NCI-H82 treated with DMSO at 0.1 percent for 48 hours (cell line): ENCODE results near the gene NEU4.
"Not testable (repeated sequence)": the region's sequence is repeated elsewhere in the genome, so short reads cannot be mapped to it uniquely, and the experiment has no call there.

Experiments used
- DNase-seq: peaks from one replicate; lab custom pipeline; 2025; ENCODE audit not compliant: unreplicated experiment; lab: John Stamatoyannopoulos, UW

NEU4 gene

DNA sequence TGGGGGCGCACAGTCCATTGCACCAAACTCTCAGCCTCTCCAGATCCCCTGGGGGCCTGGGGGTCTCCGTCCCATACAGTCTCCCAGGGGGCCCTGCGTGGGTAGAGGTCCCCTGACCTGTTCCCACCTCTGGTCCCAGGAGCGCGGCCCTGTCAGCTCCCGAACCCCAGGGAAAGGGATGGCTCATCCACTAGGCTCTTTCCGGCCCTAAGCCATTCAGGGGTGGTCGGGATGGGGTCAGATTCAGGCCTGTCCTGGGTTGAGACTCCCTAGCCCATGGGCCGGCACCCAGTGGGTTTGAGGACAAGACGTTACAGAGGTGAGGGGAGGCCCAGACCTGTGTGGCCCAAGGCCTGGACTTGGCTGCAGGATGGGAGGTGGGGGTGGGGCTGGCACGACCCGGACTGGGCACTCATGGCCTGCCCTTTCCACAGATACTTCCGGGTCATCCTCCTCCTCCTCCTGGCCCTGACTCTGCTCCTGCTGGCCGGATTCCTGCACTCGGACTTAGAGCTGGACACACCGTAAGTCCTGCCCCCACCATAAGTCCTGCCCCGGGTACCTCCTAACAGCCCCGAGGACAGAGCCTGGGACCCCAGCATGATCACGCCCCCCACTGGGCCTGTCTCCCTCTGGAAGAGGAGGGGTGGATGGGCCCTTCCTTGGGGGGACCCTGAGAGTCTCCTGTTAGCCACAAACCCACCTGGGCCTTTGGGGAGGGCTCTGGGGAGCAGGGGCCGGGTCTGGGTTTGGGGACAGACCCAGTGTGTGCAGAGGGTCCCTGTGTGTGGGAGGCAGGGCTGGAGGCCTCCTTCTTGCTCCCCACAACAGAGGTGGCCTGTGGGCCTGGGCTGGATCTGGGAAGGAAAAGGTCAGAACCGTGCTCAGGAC lies 10.1 kb upstream of the NEU4 start:
- DNase-seq: no peak

- DNase-seq: no peak
Measured at GRCh38 chr2:241799522-241800197, 9.3 kb upstream of the NEU4 start.

GRCh38 chr2:241800198-241800903 lies 8.6 kb upstream of the NEU4 start:
- DNase-seq: not testable (repeated sequence)

DNA sequence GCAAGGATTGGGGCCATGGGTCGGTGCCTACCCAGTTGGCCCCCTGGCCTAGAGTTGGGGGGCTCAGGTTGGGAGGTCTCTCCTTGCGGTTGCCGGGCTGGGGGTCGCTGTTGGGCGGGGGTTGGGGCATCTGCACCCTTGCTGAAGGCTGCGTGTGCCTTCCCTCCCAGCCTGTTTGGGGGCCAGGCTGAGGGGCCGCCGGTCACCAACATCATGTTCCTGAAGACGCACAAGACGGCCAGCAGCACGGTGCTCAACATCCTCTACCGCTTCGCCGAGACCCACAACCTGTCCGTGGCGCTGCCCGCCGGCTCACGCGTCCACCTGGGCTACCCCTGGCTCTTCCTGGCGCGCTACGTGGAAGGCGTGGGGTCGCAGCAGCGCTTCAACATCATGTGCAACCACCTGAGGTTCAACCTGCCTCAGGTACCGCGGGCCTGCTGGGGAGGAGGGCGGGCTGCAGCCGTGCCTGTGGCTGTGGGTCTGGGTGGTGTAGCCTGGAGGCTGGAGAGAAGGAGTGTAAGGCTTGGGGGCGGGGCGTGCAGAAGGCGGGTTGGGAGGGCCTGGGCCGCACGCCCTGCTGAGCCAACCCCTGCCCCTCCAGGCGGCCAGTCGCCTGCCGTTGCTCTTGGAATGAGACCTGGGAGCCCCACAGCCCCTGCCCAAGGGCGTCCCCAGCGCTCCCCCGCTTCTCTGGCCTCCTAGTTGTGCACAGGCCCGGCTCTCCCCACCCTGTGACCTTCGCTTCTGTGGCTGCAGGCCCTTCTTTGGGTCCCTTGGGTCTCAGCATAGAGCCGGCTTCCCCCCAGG lies 7.2 kb upstream of the NEU4 start:
- no peak for DNase-seq

GRCh38 chr2:241802421-241803318 lies 6.3 kb upstream of the NEU4 start:
- DNase-seq: no peak

DNA sequence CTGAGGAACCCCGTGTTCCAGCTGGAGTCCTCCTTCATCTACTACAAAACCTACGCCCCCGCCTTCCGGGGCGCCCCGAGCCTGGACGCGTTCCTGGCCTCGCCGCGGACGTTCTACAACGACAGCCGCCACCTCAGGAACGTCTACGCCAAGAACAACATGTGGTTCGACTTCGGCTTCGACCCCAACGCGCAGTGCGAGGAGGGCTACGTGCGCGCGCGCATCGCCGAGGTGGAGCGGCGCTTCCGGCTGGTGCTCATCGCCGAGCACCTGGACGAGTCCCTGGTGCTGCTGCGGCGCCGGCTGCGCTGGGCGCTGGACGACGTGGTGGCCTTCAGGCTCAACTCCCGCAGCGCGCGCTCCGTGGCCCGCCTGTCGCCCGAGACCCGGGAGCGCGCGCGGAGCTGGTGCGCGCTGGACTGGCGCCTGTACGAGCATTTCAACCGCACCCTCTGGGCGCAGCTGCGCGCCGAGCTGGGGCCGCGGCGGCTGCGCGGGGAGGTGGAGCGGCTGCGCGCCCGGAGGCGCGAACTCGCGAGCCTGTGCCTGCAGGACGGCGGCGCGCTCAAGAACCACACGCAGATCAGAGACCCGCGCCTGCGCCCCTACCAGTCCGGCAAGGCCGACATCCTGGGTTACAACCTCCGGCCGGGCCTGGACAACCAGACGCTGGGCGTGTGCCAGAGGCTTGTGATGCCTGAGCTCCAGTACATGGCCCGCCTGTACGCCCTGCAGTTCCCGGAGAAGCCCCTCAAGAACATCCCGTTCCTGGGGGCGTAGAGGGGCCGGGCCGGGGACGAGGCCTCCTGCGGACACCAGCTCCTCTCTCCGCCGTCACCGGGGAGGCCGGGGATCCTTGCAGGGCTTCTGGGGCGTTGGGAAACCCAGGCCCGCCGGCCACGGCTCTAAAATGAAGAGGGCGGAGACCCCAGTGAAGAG lies 5.3 kb upstream of the NEU4 start:
- no peak for DNase-seq

GRCh38 chr2:241804326-241805229 lies 4.4 kb upstream of the NEU4 start:
- no peak for DNase-seq

GRCh38 chr2:241806217-241806616 lies 2.8 kb upstream of the NEU4 start:
- not testable (repeated sequence) for DNase-seq

GRCh38 chr2:241808051-241808720 lies 807 bp upstream of the NEU4 start:
- DNase-seq: no peak

GRCh38 chr2:241809383-241810306 lies 652 bp downstream of the NEU4 start:
- no peak for DNase-seq

- DNase-seq: no peak
Measured at GRCh38 chr2:241810307-241811200, 1.6 kb downstream of the NEU4 start.

GRCh38 chr2:241811201-241811951 lies 2.4 kb downstream of the NEU4 start:
- no peak for DNase-seq

- DNase-seq: no peak
Measured at GRCh38 chr2:241811952-241812729, 3.1 kb downstream of the NEU4 start.
